HG02678 (cell line): Measurements from ENCODE around the gene ARHGEF3.
A peak's percentile ranks its signal among the peaks of the same experiment; 100 is the strongest.

ENCODE experiments used
- ATAC-seq: cut with Tn5 transposase; IDR thresholded peaks from one replicate; pipeline ENCODE4 v1.9.1; 2021; ENCODE audit warnings: mild to moderate bottlenecking, moderate library complexity; ENCODE audit not compliant: unreplicated experiment

ARHGEF3 gene

DNA sequence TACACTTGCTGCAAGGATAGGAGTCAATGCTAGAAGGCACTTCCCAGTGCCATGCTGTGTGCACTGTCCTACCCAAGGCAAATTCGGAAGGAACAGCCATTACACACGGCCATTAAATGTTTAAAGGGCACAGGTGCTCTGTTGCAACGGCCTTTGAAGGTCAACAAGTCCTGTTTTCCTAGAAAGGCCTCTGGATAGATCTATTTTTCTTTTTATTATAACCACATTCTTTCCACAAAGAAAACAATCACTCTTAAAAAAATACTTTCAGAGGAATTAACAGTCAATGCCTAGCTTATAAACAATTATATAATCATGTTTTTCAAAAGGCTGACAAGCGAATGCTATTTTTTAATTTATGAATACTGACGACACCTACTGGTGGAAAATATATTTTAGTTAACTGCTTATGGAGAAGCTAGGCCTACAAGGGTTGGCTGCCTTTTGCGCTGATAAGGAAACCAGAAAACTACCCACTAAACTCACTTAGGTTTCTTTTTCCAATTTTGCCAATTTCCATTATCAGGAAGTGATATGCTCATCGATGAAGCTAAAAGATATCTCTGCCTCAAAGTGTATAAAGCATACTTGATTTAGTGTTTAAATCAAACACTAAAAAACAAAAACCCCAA, 2.4 kb downstream of the ARHGEF3 start:
- no peak for ATAC-seq

DNA sequence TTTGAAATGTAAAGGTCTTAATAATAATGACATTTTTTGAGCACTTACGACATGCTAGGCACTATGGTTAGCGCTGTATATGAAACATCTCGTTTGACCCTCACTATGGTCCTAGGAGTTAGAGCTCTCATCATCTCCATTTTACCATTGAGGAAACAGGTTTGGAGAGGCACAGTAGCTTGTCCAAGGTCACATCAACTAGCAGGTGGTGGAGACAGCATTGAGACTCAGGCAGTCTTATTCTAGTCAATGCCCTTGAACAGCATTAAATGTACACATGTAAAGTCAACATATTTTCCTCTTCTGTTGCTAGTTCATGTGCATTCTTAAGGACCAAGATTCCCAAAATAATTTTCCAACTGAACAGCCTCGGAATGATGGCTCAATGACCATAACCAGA, 4.8 kb downstream of the ARHGEF3 start:
- ATAC-seq: no peak

DNA sequence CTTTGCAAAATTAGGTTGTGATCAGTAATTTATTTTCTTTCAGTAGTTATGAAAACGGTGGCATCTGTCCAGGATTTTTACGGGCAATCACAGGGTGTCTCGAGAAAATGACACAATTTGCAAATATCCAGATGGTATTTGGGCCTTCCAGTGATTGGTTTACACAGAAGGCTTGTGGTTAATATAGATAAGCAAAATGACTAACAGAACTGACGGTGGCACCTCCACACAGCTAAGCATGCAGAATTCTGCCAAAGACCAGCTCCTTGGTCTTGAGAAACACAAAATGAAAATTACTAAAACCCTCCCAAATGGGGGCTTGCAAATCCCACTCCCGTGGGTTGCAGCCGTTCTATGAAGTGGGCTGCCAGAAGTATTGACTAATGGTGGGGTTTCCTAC, 5.5 kb downstream of the ARHGEF3 start:
- ATAC-seq: no peak

DNA sequence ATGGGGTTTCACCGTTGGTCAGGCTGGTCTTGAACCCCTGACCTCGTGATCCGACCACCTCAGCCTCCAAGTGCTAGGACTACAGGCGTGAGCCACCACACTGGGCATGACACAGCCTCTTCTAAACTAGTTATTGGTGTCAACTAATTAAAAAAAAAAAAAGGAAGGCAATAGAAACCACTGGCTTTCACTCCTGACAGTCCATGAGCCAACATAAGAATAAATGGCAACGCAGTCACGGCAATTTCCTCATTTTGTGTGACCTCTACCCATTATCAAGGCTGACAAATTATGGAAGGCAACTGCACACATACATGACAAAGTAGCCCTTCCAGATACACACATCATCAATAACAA, 5.9 kb downstream of the ARHGEF3 start:
- ATAC-seq: no peak

DNA sequence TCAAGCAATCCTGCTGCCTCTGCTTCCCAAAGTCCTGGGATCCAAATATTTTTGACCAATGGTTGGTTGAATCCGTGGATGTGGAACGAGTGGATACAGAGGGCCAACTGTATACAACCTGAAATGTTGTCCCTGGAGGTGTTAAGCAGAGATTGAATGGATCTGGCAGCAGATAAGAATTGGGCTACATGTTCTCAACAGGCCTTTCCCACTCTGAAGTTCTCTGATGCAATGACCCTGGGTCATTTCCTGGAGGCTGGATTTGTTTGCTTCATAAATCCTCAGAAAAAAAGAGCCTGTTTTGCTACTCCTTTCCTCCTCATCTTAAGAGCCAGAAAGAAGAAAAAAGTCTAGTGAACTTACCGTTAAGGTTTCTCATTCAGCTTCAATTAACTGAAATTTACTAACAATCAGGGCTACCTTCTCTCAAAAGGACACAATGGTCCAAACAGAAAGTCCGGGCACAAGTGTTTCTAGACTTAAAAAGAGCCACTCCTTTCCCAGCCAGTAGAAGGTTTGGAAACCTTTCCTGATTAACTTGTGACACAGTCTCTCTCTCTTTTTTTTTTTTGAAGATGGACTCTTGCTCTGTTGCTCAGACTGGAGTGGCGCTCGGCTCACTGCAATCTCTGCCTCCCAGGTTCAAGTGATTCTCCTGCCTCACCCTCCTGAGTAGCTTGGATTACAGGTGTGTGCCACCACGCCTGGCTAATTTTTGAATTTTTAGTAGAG, 6.5 kb downstream of the ARHGEF3 start:
- ATAC-seq: no peak

DNA sequence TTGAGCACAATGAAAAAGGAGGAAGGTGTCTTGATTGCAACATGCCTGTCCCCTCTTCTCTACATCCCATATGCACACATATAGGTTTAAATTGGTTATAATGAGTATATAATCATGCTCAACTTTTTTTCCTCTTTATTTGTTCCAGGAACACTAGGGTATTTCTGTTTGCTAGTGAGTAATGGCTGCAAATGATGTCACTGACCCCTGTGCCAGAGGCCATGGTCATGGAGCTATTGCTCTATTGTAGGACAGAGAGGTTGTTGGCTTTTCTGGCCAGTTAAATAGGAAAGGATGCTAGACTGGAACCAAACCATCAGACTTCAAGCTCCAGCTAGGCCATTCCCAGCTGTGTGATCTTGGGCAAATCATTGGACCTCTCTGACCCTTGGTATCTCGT, 9.6 kb downstream of the ARHGEF3 start:
- ATAC-seq: no peak

DNA sequence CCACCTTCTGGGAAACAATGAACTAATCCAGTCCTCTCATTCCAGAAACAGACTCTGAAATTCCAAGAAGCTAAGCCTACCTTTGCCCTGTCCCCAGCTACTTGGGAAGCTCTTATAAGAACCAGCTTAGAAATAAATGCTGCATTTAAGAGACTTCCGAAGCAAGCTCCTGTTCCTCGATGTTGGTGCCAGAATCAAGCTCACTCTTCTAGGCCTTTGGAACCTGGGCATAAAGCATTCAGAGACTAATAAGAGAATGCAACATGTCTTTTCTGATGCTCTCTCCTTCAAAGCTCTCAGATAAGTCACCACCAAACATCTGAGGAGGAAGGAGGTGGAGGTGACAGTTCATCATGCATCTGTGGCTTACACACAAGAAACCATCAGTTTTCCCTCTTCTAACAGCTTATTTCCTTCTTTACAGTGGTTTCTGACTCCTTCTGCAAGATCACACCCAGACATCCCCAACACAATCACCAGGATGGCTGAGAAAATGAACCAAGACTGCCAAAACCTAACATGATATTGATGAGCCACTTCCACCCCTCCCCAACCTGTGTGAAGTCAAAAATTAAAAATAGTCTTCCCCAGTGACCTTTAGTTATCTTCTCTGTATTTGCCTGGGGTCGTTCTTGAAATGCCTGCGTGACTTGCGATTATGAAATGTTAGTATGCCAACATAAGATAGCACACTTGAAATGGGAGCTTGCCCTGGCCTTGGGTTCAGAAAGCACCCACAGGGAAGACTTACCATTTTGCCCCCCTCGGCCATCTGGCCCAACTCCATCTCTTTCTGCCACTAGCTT, 11.5 kb downstream of the ARHGEF3 start:
- ATAC-seq: no peak

DNA sequence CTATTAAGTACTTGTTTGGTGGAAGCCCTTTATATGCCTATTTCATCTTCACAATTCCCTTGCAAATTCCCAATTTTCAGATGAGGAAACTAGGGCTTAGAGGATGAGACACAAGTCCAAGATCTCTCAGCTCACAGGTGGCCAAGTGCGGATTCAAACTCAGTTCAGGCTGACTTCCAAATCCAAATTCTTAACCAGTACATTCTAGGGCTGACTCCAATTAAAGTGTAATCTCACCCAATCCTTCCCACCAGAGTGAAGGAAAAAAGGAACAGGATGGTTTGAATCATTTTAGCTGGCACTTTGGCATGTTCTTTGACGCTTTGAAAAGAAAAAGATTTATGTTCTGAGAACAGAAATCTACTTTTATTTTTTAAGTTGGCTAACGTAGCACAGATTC, 12.7 kb downstream of the ARHGEF3 start:
- ATAC-seq: no peak

DNA sequence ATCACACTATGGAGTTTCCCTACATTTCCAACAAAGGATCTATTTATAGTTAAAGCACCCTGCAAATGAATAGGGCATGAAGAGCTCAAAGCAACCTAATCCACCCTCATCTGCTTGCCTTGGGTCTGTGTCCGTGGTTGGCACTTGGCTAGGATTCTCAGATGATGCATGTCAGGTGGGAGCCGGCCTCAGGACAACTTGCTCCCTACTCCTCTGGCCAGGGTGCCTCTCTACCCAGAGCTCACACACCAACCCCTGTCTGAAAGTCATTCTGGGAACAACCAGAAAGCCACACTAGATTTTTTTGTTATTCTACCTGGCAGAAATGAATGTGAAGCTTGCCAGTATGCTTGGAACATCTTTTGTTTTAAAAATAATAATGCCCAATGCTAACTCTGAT, 13.2 kb downstream of the ARHGEF3 start:
- no peak for ATAC-seq

DNA sequence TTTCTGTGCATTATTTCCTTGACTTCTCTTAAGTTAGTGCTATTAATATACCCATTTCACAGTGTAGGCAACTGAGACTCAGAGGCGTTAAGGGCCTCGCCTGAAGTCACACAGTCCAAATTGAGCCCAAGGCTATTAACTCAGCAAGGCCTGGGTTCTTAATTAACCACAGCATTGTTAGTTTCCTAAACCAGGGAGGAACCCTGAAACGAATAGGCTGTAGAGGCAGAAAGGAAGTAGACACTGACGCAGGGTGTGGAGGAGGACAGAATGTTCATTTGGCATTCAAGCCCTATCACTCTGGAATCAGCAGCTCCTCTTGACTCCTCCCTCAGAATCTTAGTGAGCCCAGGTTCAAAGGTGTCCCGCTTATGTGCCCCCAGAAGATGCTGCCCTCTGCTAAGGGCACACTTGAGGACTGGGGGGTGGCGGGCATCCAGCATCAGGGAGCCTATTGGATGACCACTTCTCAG, 13.9 kb downstream of the ARHGEF3 start:
- ATAC-seq: no peak

DNA sequence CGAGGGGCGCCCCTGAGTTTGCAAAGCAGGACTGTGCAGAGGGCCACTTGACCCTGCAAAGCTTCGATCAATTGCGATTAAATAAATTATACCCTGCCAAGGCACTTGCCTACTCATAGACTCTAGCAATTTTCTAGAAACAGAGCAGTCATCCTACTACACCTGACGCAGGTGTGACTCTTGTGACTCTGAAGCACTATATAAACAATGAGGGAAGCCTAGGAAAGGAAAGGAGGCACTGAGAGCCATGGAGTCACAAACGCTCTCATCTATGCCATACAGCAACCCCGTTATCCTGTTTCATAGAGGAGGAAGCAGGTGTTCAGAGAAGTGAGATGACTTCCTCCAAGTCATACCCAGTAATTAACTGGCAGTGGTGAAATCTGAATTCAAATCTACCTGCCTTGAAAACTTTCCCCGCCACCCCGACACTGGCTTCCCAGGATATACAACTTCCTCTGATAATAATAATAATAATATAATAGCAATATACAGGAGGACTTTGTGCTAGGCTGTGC, 14.4 kb downstream of the ARHGEF3 start:
- ATAC-seq: no peak

DNA sequence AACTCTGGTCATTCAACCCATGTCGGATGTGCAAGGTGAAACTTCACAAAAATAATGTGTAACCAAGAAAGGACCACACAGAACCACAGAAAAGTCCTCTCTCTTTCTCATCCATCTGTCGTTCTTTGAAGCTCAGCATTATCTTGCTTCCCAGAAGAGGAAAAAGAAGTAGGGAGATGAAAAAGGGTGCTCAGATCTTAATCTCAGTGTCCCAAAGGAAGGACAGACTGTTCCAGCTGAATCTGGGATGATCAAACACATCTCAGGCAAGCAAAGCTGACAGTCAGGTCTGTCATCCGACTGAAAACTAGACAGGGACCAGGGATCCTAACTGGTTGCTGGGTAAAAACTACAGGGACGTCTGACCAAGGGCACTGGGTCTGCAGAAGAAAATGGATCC, 16.2 kb downstream of the ARHGEF3 start:
- no peak for ATAC-seq

DNA sequence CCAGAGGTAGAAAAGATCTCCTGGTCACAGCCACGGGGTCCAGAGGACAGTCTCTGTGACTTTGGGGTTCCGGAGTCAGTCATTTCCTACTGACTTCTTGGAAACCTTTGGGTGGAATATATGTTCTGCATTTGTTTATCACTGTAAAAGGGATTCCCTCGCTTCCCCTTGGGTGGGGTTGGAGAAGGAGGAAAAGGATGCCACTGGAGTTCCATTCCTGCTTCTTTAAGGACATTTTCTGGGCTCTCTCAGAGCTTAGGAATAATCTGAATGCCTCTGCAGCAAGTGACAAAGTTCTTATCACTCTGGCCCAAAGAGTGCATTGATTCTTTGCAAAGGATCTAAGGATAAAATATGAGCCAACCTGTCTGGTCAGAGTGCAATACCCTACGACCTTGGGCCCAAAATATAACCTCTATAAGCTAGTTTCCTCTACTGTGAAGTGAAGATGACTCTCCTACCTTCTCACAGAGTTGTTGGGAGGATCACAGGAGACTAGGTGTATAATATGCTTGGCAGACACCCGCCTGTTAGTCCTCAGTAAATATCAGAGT, 17.2 kb downstream of the ARHGEF3 start:
- ATAC-seq: no peak

DNA sequence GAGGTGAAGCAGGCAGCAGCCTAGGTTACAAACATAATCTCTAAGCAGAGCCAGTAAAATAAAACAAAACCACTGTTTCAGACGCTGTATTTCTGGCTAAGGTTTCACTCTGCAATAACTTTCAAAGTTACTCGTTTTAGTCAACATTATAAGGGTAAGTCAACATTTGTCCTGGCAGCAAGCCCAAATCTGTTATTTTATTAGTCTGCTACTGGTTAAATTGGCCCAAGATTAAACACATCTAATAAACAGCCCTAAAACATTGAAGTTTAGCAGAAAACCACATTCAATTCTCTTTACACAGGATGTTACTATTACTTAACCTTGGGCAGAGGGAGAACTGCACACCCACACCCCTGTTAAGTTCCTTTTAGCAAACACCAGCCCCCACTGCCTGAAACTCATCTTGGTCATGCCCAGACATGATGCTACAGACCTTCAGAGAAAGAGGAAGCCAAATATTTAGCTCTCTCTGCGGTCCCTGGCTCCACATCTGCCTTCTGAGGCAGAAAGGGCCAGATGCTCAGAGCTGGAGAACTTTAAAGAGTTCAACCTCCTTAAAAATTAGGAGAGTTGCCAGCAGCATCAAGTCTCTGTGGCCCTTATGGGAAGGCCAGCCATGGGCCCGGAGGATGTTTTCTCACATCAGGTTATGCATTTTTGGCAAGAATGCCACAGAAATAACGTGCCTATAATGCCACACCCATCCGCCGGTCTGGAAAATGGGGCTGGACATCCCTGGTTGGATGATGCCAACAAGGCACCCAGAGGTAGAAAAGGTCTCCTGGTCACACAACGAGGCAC, 17.9 kb downstream of the ARHGEF3 start:
- peak; percentile 97 for ATAC-seq

DNA sequence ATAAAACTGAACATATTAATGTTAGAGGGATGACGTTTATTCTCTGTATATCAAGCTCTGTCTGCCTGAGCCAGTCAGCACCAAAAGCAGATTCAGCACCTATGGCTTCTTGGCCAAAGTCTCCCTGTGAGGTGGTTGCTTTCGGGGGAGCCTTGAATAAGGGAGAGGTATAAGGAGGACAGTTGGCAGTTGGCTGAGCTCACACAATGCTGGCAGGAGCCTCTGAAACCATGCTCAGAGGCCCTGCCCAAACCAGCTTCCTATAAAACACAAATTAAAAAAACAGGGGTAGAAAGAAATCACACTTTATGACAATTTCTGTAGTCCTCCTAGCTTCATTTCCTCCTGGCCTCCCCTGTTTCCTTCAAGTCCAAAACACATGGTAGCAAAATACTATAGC, 18.8 kb downstream of the ARHGEF3 start:
- ATAC-seq: no peak

DNA sequence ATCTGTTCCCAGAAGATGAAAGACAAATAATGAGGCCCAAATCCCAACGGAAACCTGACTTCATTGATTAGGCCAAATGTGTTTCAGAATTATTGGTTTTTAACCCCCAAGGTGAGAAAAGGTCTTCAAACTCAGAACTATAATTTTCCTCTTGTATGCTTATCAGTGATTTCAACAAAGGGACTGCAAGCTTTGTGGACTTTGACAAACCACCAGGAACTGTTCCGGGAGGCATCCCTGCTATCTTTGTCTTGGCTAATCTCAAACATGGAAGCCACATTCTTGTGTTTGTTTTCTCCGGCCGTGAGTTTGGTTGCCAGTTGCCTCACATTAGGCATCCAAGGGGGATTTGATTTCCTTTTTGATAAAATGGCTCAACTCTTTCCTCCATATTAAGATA, 19.5 kb downstream of the ARHGEF3 start:
- ATAC-seq: no peak

DNA sequence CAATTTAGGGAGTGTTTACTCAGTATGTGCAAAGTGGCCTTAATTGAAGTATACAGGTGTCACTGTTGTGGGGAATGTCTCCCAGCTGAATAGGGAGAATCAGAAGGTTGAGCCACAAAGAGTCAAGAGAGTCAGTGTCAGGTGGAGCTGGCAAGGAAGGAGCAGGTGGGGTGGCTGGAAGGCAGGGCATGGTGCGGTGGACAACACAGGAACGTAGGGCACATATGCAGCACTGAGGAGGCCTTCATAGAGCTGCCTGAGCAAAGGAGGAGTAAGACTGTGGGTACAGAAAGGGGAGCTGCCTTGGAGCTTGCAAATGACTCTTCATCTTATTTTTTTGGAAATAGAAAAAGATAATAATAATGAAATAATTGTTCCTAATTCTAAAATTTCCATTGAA, 20.0 kb downstream of the ARHGEF3 start:
- ATAC-seq: no peak

DNA sequence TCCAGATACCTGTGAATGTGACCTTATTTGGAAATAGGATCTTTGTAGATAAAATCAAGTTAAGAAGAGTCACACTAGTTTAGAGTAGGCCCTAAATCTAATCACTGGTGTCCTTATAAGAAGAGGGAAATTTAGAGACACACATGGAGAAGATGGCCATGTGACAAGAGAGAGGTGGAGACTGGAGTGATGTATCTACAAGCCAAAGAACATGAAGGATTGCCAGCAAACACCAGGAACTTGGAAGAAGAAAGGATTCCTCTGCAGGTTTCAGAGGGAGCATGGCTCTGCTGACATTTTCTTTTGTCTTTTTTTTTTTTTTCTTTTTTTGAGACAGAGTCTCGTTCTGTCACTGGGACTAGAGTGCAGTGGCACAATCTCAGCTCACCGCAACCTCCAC, 20.8 kb downstream of the ARHGEF3 start:
- no peak for ATAC-seq

DNA sequence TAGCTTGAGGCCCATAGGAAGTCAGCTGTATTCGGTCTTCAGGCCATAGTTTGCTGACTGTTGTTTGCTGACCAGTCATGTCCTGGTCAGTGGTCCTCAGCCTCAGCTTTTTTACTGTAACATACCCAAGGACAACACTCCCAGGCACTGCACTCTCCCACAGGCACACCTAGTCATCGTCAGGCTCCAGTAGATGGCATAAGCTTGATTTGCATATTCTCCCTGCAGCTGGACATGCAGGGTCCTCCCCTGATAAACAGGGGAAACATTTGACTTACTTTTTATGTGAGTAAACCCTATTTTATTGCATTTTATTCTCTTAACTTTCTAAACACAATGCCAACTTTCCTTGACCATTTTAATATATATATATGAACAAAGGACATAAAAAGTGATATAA, 22.9 kb downstream of the ARHGEF3 start:
- no peak for ATAC-seq

DNA sequence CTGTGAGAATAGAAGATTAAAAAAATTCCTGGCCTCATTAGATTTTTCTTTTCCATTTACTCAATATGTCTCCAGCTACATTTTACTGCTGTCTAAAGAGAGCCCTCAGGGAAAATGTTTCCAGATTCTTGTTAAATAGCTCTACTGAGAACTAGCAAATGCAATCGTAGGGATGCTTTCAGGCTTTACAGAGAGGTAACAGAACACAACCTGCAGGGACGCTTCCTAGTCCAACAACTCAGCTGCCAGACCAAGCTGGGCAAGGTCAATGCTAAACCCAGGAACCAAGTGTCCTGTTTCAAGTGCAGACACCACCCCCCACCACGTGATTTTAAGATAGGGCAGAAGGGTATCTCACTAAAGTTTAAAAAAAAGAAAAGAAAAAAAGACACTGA, 25.2 kb downstream of the ARHGEF3 start:
- ATAC-seq: no peak
